ENCODE data around the gene IGIP.

Gene IGIP

DNA sequence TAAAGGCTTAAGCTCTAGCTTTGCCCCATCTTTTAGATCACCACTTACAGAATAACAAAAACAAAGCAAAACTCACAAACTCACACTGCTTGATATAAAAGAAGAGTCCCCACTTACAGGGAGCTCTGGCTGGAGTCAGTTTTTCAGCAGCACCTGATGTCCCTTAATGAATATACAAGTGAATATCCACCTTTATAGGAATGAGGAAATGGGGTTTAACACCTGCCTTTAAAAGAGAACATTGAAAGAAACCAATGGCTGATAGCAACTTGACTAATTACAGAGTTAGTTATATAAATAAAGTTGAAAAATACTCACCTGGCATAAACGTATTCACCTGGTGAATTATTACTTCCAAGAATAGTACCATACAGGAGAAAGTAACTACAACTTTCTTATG is 32.6 kb upstream of the IGIP start:
- no peak overlapping the region for H3K27ac ChIP-seq
- TF ChIP-seq, protein P1, sequence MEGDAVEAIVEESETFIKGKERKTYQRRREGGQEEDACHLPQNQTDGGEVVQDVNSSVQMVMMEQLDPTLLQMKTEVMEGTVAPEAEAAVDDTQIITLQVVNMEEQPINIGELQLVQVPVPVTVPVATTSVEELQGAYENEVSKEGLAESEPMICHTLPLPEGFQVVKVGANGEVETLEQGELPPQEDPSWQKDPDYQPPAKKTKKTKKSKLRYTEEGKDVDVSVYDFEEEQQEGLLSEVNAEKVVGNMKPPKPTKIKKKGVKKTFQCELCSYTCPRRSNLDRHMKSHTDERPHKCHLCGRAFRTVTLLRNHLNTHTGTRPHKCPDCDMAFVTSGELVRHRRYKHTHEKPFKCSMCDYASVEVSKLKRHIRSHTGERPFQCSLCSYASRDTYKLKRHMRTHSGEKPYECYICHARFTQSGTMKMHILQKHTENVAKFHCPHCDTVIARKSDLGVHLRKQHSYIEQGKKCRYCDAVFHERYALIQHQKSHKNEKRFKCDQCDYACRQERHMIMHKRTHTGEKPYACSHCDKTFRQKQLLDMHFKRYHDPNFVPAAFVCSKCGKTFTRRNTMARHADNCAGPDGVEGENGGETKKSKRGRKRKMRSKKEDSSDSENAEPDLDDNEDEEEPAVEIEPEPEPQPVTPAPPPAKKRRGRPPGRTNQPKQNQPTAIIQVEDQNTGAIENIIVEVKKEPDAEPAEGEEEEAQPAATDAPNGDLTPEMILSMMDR (conservative IDR thresholded peaks at IDR 0.05) = no peak

DNA sequence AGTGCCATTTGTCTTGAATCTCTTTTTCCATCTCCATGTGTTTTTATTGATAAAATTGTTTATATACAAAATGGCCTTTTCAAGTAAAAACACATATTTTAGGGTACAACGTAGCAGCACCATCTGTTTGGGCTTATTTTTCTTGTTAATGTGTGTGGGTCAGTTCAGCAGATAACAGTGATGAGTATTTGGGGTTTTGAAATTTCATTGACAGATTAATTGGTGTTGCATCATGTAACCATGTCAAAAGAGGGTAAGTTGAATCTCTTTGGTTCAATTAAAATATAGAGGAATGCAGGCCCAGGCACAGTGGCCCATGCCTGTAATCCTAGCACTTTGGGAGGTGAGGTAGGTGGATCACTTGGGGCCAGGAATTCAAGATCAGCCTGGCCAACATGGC is 31.9 kb upstream of the IGIP start:
- no peak overlapping the region for H3K27ac ChIP-seq
- TF ChIP-seq, protein P1 (conservative IDR thresholded peaks at IDR 0.05) = no peak

DNA sequence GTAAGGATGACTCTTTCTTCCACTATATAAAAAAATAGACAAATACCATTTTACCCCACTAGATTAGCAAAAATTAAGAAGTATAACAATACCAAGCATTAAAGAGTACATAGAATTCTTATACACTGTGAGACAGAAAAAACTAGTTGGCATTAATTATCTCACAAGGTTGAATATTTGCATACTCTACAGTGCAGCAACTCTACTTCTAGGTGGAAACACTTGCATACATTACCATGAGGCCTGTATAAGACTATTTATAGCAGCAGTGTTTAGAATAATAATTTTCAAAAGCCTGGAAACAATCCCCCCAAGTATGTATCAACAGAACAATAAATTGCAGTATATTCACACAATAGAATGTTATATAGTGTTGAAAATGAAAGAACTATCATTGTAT is 30.8 kb upstream of the IGIP start:
- TF ChIP-seq, protein P1 (conservative IDR thresholded peaks at IDR 0.05) = no peak

DNA sequence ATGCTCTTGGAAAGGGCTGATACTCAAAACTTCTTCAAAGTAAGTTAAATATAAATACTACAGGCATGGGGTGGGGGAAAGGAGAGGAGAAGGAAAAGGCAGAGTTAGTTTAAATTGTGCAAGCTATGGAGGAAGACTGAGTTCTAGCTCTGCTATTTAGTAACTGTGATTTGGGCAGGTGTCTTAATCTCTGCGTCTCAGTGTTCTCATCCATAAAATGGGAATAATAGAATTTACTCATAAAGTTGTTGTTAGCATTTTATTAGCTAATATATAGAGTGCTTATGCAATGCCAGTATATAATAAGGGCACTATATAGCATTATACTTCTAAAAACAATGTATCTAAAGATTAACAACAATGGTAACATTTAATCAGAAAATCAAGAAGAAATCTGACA is 24.6 kb upstream of the IGIP start:
- H3K27ac ChIP-seq = no peak overlapping the region
- TF ChIP-seq, protein P1 (conservative IDR thresholded peaks at IDR 0.05) = no peak

More for the DNA sequence above, 30.8 kb upstream of the IGIP start:
- no peak overlapping the region for H3K27ac ChIP-seq

DNA sequence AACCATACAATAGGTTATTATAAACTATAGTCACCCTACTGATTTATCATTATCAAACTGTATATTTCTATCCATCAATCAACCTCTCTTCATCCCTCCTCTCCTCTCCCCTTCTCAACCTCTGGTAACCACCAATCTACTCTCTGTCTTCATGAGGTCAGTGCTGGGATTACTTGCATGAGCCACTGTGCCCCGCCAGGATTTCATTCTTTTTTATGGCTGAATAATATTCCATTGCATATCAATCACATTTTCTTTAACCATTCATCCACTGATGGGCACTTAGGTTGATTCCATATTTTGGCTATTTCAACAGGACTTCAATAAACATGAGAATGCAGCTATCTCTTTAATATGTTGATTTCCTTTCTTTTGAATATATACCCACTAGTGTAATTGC is 22.6 kb upstream of the IGIP start:
- TF ChIP-seq, protein P1 (conservative IDR thresholded peaks at IDR 0.05) = no peak
- H3K27ac ChIP-seq = no peak overlapping the region

DNA sequence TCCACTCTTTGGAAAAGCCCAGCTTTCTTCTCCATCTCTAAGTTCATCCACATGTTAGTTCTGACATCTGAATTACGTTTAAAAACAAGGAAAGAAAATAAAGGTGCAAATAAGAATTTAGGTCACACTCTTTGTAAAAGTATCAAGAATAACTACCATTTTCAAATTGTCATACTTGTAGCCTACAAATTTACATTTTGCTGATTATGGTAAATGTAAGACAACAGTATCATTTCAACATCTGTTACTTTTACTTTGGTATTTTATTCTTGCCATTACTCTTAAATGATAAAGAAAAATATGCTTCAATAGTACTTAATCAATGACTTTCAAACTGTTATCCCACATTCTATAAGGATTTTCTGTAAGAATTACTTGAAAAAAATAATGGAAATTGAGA is 21.6 kb upstream of the IGIP start:
- no peak overlapping the region for H3K27ac ChIP-seq
- TF ChIP-seq, protein P1 (conservative IDR thresholded peaks at IDR 0.05) = no peak

DNA sequence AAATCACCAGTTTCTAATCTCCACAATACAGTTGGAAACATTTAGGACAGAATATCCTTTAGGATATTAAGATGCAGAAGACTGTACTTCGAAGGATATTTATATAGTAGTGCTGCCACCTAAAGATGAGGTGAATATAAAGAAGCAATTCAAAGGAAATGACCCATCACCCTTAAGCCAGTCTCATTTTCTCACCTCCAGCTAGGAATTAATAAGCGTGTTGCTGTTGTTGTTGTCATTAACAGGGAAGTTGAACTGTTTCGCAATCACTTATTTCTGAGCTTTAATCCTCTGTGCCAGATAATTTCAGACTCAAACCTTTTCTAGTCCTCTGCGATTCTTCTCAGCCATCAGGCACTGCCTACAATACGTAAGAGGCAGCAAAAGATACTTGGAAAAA is 19.6 kb upstream of the IGIP start:
- H3K27ac ChIP-seq = peak overlapping the region; percentile 97

More for the DNA sequence above, 19.6 kb upstream of the IGIP start:
- TF ChIP-seq, protein P1 (conservative IDR thresholded peaks at IDR 0.05) = no peak
